HG03159 (cell line): ENCODE results near the gene CTDNEP1.
A peak's percentile ranks its signal among the peaks of the same experiment; 100 is the strongest.

ENCODE experiments used
- ATAC-seq: cut with Tn5 transposase; IDR thresholded peaks from one replicate; pipeline ENCODE4 v1.9.1; 2021; ENCODE audit warnings: mild to moderate bottlenecking, moderate library complexity; ENCODE audit not compliant: unreplicated experiment

Gene CTDNEP1

DNA sequence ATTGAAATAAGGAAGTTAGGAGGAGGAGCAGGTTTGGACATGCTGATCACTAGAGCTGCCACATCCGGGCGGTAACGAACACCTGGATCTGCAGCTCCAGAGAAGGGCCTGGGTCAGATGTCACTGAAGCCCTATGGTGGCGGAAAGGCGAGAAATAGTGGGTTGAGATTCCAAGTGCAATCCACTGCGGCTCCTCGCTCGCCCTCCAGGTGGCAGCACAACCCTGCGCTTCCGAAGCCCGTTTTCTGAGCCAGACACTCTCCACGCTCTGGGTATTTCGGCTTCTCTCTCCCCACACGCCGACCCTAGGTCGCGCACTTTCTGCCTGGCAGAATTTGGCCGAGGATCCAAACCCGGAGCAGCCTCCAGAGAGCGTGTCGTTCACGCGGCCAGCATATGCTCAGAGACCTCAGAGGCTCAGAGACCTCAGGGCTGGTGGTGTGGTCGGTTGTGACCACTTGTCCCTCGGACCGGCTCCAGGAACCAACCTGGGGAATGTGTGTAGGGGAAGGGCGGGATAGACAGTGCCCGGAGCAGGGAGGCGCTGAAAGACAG, 29.1 kb upstream of the CTDNEP1 start:
- ATAC-seq: peak; percentile 55

DNA sequence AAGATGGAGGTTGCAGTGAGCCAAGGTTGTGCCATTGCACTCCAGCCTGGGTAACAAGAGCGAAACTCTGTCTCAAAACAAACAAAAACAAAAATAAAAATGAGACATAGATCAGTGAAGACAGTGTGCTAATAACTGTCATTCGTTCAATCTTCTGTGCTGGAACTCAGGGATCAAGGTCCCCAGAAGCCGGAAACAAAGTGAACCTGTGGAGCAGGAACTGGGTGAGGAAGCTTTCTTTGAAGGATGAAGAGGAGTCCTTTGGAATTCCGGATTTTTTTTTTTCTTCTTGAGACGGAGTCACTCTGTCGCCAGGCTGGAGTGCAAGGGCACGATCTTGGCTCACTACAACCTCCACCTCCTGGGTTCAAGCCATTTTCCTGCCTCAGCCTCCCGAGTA, 27.9 kb upstream of the CTDNEP1 start:
- no peak for ATAC-seq

DNA sequence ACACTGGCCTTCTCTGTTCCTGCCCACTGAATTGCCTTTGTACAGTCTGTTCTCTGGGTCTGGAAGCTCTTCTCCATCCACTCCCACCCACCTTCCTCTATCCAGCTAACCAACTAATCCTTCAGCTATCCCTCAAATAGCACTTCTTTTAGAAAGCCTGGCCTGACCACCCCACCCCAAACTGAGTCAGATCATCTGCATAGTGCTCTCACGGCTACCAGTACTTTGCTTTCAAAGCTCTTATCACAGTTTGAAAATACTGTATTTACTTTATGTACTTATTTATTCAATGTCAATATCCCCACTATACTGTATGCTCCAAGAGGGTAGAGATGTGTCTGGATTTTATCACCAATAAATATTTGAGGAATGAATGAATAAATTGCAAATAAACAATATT, 15.2 kb upstream of the CTDNEP1 start:
- no peak for ATAC-seq

DNA sequence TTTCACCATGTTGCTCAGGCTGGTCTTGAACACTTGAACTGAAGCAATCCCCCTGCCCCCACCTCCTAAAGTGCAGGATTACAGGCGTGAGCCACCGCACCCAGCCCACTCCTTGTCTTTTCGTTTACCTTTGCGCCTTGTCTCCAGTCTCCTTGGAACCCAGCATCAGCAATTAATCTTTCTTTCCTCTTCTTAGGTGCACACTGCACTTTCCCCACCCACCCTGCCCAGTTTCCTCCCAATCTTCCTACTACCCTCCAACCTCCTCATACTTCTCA, 12.2 kb upstream of the CTDNEP1 start:
- no peak for ATAC-seq

DNA sequence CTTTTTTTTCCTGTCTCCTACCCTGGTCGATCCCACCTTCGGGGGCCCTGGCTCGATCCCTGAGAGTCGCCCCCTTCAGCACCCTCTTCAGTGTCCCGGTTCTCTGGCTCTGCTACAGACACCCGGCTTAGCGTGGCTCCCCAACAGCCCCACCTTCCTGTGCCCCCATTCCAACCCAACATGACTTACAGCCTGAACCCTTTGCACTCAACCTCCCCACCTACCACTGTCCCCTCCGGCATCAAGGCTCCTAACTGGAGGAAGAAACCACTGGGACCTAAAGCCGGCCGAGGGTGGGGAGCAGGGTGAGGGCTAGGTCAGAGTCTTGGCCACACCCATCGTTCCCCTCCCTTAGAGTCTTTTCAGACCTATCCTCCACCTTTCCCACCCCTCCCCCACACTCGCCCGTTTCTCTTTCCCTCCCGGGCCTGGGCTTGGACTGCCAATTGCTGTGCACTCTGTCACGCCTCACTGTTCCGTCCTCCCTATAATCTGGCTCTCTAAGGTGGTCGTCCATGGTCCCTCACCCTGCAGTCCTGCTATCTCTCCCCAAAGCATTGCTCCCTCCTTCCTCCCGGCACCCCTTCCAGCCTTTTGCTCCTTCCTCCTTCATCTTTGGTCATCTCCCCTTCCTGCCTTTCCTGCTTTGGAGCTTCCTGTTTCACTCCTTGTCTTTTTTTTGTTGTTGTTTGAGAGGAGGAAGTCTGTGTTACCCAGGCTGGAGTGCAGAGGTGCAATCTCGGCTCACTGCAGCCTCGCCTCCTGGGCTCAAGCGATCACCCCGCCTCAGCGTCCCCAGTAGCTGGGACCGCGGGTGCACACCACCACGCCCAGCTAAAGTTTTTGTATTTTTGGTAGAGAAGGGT, 11.6 kb upstream of the CTDNEP1 start:
- ATAC-seq: no peak

DNA sequence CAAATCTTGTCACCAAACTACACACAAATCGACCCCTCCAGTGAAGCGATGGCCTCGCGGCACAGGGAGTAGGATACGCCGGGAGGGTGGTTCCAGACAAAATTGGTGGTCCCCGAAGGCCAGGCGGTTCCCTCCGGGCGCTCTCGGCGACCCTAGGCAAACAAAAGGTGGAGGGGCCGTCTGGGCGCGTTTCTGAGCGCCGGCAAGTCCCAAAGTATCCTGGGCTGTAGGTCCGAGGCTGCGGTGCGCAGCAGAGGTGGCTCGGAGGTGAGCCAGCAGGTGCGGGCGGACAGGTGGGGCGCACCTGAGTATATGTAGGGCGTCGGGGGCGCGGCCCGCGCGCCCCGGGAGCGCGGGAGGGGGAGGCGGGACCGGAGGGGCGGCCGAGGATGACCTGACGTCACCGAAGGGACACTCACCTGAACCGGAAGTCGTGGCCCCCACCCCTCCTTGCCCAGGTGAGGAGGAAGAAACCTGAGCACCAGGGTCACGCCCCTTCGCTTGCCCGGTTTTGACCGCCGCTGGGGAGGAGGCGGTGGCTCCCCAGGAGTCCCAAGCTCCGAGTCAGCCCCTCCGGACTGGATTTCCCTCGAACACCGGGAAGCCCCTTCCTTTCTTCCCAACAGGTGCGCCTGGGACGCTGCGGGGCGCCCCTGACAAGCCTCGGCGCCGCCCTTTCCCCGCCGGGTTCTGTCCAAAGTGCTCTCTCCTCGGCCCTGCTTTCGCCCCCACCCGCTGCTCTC, 10.8 kb upstream of the CTDNEP1 start, which contains the start of gene CLDN7:
Gene CLDN7 (minus strand): TSS at position 287 of the 743 bp plus-strand sequence. CDS start 435 bp downstream, outside the sequence.
- ATAC-seq: no peak

DNA sequence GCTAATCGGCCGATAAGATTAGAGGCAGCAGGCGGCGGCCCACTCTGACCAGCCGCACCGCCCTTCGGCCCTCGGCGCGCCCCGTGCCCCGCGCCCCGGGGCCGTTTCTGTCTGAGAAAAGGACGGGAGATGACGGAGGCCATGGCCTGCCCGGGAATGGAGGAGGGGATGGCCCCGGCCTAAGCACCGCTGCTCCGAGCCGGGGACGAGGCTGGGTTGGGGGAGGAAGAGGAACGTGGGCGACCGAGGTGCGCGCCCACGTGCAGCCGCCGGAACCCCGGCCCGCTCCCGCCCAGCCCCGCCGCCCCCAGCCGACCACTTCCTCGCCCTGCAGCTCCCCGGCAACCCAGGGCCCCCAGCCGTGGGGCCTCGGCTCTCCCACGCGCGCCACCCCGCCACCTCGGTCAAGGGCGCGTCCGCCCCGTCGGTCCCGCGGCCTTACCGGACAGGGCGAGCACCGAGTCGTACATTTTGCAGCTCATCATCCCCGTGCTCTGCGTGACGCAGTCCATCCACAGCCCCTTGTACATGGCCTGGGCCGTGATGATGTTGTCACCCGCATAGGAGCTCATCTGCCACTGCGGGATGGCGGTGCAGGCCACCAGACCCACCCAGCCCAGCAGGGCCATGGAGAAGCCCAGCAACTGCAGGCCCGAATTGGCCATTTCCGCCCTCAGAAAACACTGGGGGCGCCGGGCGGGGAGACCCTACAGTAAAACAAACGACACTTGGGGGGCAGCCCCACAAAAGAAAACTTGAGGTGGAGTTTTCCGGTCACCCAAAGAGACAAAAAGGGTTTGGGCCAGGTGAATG, 10.1 kb upstream of the CTDNEP1 start:
- ATAC-seq: no peak

DNA sequence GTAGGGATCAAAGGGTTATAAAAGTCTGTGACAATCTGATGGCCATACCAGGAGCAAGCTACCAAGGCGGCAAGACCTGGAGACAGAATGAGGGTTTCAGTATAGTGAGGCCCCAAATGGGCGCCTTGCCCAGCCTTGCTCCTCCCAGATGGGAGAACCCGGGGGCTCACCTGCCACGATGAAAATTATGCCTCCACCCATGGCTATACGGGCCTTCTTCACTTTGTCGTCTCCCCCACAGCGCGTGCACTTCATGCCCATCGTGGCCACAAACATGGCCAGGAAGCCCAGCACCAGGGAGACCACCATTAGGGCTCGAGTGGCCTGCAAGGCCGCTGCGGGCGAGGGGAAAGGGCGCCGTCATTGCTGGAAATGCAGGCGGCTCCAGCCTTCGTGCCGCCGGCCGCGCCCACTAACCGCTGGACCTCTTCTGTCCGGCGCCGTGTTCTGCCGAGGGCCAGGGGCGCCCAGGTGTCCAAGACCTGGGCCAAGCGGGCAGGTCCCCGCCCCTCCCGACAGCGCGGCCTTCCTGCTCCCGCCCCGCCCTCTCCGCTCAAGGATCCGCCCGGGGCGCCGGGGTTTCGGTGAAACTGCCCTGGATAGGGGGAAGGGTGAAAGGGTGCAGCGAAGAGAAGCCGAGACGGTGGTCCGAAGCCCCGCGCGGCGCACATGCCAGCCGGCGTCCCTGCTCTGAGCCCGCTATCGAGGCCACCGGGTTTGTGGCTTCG, 9.3 kb upstream of the CTDNEP1 start:
- no peak for ATAC-seq

DNA sequence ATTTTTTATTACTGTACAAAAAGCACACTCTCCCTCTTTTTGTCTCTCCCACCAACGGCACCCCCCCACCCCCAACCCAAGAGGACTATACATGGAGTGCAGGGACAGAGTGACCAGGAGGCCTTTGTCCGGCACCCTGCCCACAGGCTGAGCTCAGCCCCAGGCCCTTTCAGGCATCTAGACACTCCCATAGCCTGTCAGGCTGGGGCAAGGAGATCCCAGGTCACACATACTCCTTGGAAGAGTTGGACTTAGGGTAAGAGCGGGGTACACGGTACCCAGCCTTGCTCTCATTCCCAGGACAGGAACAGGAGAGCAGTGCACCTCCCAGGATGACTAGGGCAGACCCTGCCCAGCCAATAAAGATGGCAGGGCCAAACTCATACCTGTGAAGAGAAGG, 8.6 kb upstream of the CTDNEP1 start:
- ATAC-seq: no peak

DNA sequence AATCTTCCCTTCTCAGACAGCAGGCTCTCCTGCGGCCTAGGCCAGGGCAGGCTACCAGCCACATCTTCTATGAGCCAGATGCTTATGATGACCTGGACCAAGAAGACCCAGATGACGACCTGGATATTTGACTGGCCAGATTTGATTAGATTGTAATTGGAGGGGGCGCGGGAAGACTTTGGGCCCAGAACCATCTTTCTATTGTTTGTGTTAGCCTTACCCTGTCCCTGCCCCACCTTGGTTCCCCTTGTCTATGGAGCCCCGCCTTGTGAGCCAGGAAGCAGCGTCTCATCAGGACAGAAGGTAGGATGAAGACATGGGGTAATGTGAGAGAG, 8.0 kb upstream of the CTDNEP1 start:
- no peak for ATAC-seq

DNA sequence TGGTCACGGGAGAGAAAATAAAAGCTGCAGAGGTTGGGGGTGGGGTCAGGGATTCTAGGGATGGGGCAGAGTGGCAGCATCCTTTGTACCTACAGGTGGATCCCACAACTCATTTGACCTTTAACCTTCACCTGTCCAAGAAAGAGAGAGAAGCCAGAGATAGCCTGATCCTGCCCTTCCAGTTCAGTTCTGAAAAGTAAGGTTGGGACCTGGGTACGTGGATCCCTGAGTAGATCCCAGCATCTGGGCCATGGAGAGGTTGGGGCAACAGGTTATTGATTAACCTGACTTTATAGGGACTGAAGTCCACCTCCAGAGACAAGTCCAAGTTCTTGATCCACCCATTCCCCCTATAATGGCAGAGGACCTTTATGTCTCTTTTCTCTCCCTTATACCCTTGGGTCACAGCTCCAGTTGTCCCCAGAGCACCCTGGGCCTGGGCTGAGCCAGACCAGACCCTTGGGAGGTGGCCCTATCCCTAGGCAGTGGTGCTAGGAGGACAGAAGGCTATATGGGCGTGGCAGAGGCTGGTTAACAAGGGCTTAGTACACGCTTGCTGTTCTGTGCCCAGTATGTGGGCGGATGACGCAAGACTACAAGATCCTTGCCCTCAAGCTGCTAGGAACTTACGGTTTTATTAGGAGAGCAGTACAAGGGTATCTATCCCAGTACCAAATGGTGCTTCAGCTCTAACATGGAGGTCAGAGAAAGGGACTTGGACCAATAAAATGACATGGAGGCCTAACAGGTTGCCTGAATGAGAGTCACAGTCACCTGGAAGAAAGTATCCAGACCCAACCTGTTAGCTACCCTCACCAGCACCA, 7.4 kb upstream of the CTDNEP1 start:
- no peak for ATAC-seq

DNA sequence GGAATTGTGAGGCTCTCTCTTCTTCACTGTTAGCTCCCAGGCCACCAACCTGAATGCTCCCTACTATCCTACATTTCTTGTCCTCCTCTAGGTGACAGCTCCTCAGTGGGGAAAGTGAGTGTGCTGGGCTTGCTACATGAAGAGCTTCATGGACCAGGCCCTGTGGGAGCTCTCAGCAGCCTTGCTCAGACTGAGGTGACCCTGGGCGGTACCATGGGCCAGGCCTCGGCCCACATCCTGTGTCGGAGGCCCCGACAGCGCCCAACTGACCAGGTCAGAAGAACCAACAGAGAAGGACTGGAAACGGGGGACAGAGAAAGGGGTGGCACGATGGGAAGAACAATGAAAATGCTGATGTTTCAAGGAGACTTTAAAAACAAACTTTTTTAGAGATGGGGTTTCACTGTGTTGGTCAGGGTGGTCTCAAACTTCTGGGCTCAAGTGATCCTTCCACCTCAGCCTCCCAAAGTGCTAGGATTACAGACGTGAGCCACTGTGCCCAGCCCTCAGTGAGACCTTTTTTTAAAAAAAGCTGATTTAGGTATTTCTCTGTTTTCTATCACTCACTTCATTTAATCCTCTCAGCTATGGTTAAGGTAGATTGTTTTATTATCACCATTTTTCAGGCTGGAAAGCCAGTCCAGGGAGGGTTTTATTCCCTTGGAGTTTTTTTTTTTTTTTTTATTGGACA, 5.4 kb upstream of the CTDNEP1 start:
- no peak for ATAC-seq

DNA sequence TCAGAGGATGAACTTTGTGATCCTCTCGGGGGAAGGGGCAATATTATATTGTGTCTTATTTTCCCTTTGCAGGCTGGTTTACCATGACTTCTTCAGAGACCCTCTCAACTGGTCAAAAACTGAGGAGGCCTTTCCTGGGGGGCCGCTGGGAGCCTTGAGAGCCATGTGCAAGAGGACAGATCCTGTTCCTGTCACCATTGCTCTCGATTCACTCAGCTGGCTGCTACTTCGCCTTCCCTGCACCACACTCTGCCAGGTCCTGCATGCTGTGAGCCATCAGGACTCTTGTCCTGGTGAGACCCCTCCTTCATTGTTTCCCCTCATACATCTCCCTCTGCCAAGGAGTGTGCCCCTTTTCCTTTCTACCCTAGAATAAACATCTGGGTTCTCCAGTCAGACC, 3.0 kb upstream of the CTDNEP1 start:
- no peak for ATAC-seq

DNA sequence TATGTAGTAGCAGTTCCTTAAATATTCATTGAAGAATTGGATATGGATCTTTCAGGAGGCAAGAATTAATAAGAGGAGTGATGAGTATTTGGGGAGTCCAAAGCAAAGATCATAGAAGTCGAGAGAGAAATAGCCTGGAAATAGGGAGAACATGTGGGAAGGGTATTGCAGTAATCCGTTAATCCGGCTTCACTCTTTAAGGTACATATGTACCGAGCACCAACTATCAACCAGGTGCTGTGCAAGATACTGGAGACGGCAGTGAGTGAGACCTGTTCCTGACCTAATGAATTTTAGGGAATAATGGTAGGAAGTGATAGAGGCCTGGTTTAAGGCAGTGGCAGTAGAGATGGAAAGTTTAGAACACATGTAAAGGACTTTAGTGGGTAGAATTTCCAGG, 1.5 kb upstream of the CTDNEP1 start:
- ATAC-seq: no peak

DNA sequence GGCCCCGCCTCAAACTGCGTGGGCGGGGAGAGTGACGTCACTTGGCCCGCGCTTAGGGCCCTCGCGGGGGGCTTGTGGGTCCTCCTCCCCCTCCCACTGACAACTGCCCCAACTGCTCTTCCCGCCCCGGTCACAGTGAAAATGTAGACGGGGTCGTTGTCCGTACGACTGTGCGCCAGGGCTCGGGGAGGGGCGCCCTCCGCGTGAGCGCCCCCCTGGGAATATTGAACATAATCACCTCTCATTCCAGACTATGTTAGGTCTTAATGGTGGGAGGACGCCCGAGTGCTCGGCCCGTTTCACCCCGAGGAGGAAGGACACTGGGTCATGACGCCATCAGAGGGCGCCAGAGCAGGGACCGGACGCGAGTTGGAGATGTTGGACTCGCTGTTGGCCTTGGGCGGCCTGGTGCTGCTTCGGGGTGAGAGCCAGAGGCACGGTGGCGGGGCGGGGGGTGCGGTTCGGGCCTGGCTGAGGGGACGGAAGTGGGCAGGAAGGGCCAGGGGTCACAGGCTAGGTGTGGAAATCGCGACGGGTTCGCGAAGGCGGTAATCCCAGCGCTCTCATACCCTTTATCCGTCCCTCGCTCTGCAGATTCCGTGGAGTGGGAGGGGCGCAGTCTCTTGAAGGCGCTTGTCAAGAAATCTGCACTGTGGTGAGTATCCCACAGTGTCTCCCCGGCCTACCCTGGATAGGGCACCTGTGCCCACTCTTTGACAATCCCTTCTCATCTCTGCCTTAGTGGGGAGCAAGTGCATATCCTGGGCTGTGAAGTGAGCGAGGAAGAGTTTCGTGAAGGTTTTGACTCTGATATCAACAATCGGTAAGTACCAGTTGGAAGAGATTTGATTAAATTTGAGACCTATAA, 876 bp upstream of the CTDNEP1 start, which contains the start of gene ELP5:
Gene ELP5 (plus strand): TSS at position 40 of the 868 bp plus-strand sequence. CDS start 336 bp downstream, at position 376.
- peak; percentile 59 for ATAC-seq

DNA sequence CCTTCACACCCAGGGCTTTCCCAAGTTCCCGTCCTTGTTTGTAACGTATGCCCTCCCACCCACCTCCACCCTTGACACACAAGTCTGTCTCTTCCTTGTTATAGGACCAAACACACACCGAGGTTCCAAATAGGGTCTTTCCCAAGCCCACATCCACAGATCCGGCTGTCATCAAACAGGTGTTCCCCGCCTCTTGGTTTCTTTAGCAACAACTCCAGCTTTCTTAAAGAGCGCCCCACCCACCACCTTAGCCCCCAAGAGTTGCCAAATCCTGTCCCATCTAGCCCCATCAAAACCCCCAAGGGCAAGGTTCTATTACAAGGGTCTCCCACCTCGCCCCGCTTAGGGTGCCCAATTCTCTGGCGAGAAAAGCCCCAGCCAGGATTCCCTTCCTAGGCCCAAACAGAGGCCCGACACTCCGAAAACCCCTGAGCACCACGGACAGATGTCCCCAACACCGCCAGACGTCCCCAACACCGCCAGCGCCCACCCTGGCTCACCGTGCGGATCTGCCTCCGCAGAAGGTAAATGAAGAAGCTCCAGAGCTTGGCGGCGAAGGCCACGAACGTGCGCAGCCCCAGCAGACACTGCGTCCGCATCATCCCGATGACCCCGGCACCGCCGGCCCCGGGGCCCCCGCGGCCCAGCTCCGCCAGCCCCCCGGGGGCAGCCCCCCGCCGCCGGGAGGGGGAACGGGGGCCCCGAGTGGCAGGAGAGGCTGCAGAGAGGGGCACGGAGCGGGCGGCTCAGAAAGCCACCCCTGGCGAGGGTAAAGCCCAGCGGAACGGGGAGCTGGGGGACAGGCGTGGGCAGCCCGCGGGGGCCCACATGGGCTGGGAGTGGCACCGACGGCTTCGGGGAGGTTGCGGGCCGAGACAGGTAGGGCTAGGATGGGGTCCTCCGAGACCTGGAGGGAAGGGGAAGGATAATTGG, 573 bp downstream of the CTDNEP1 start:
- no peak for ATAC-seq

DNA sequence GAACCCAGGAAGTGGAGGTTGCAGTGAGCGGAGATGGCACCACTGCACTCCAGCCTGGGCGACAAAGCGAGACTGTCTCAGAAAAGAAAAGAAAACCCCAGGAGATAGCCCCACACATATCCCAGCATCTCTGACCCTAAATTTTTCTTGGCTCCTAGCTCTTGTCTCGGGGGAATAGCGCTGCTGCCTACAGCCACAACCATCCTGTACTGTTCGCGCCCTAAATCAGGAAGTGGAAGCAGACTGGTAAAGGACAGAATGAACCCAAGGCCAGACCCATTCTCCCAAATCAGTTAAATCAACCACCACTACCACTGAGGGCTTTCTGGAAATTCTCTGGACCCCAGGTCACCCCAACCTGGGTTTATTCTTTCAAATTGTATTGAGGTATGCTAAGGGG, 1.7 kb downstream of the CTDNEP1 start:
- no peak for ATAC-seq
